HEK293T (cell line): ENCODE results near the gene C22orf31.

Source experiments
- CTCF ChIA-PET: fragments of 350-600 bp; formaldehyde crosslinking; extraction: SDS; loops from one replicate; lab custom pipeline; 2021; ENCODE audit warnings: antibody characterized with exemption, inconsistent platforms; lab: Yijun Ruan, JAX
- POLR2A ChIA-PET: fragments of 350-600 bp; formaldehyde crosslinking; extraction: SDS; loops from one replicate; lab custom pipeline; 2020; ENCODE audit warnings: antibody characterized with exemption, inconsistent platforms; lab: Yijun Ruan, JAX
- DNase-seq: peaks from one replicate; pipeline ENCODE4 v3.0.0; 2012; ENCODE audit warnings: mixed read lengths; ENCODE audit errors: extremely low spot score
- ARNT ChIP-seq: fragments of 450-650 bp; IDR thresholded peaks from 2 replicates; pipeline ENCODE4 v1.6.1; 2017; ENCODE audit warnings: mild to moderate bottlenecking
- BHLHE40 ChIP-seq: fragments of 450-650 bp; IDR thresholded peaks from 2 replicates; pipeline ENCODE4 v1.6.1; 2016; ENCODE audit warnings: mild to moderate bottlenecking, moderate library complexity, borderline replicate concordance
- CTBP1 ChIP-seq: fragments of 450-650 bp; IDR thresholded peaks from 2 replicates; pipeline ENCODE4 v1.6.1; 2016; ENCODE audit warnings: borderline replicate concordance
- ELF4 ChIP-seq: fragments of 450-650 bp; IDR thresholded peaks from 2 replicates; pipeline ENCODE4 v1.6.1; 2017; ENCODE audit warnings: antibody characterized with exemption
- FOXA1 ChIP-seq: fragments of 450-650 bp; IDR thresholded peaks from 2 replicates; pipeline ENCODE4 v1.6.1; 2016; ENCODE audit warnings: mild to moderate bottlenecking
- FOXK2 ChIP-seq: fragments of 450-650 bp; IDR thresholded peaks from 2 replicates; pipeline ENCODE4 v1.6.1; 2016; ENCODE audit warnings: mild to moderate bottlenecking
- FOXM1 ChIP-seq: fragments of 450-650 bp; IDR thresholded peaks from 2 replicates; pipeline ENCODE4 v1.6.1; 2017; ENCODE audit warnings: mild to moderate bottlenecking, borderline replicate concordance
- HDGF ChIP-seq: fragments of 450-650 bp; IDR thresholded peaks from 2 replicates; pipeline ENCODE4 v1.6.1; 2017; ENCODE audit warnings: antibody characterized with exemption, borderline replicate concordance
- L3MBTL2 ChIP-seq: fragments of 450-650 bp; conservative IDR thresholded peaks from 2 replicates; pipeline ENCODE4 v1.6.1; 2016; ENCODE audit warnings: mild to moderate bottlenecking
- LEF1 ChIP-seq: fragments of 450-650 bp; IDR thresholded peaks from 2 replicates; pipeline ENCODE4 v1.6.1; 2017; ENCODE audit warnings: mild to moderate bottlenecking, borderline replicate concordance
- NFRKB ChIP-seq: fragments of 450-650 bp; IDR thresholded peaks from 2 replicates; pipeline ENCODE4 v1.6.1; 2016; ENCODE audit warnings: mild to moderate bottlenecking, moderate library complexity
- PKNOX1 ChIP-seq: fragments of 450-650 bp; IDR thresholded peaks from 2 replicates; pipeline ENCODE4 v1.6.1; 2016
- SP1 ChIP-seq: fragments of 450-650 bp; IDR thresholded peaks from 2 replicates; pipeline ENCODE4 v1.6.1; 2017
- SUZ12 ChIP-seq: fragments of 450-650 bp; IDR thresholded peaks from 2 replicates; pipeline ENCODE4 v1.6.1; 2016; ENCODE audit warnings: mild to moderate bottlenecking
- TARDBP ChIP-seq: fragments of 450-650 bp; IDR thresholded peaks from 2 replicates; pipeline ENCODE4 v1.6.1; 2016
- ZNF384 ChIP-seq: fragments of 450-650 bp; IDR thresholded peaks from 2 replicates; pipeline ENCODE4 v1.6.1; 2016

C22orf31 gene

DNA sequence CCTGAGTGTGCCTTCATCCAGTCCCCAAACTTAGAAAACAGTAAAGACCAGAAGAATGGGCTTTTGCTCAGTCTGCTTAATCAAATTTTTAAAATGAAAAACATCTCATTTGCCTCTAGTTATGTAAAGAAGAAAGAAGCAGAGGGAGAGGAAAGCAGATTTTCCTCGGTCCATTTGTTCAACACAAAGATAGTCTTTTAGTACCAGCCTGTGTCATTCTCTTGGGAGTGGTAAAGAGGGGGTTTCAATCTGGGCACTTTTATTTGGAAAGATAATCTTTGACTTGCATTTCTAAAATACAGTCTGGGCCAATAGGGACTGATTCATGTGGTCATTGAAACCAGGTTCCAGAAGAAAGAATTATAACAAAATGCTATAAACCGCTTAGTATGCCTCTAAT is 40.7 kb upstream of the C22orf31 start:
- ChIA-PET CTCF (interaction anchor here (0.7 kb wide), 1 partner anchor 30 kb away, joined by 3 read pairs; no protein-coding TSS in a partner anchor), POLR2A (no interaction called here)
- TF ChIP-seq FOXK2 (no peak), L3MBTL2 (no peak), SUZ12 (no peak), ARNT (no peak), PKNOX1 (no peak), NFRKB (no peak), CTBP1 (no peak), FOXM1 (no peak)
- DNase-seq: no peak

- ChIA-PET POLR2A (no interaction called here), CTCF (no interaction called here)
- DNase-seq: no peak
- TF ChIP-seq NFRKB (no peak), L3MBTL2 (no peak), SUZ12 (no peak), FOXA1 (no peak), LEF1 (no peak), CTBP1 (no peak), SP1 (no peak)
Observed at GRCh38 chr22:29098296-29098695, 36.7 kb upstream of the C22orf31 start.

GRCh38 chr22:29096736-29097669 is 35.4 kb upstream of the C22orf31 start:
- CTCF ChIA-PET: interaction anchor here (0.7 to 1.0 kb wide), 2 partner anchors 12 to 57 kb away, joined by 3 to 6 read pairs; no protein-coding TSS in a partner anchor
- DNase-seq: no peak
- TF ChIP-seq PKNOX1 (peak; percentile 77), CTBP1 (peak; percentile 45; the same call in 1 of the 2 replicates), ARNT (no peak)
- POLR2A ChIA-PET: interaction anchor here (0.9 to 1.5 kb wide), 2 partner anchors 17 to 457 kb away, joined by 3 read pairs; partner anchors contain the start of gene THOC5

GRCh38 chr22:29095459-29095858 is 33.8 kb upstream of the C22orf31 start:
- DNase-seq: no peak
- ChIA-PET POLR2A (interaction anchor here (1.5 kb wide), 1 partner anchor 458 kb away, joined by 3 read pairs; the partner anchor contains the start of gene THOC5), CTCF (no interaction called here)
- TF ChIP-seq FOXA1 (no peak), NFRKB (no peak), ARNT (no peak), PKNOX1 (no peak), SUZ12 (no peak), ELF4 (no peak), CTBP1 (no peak), FOXK2 (no peak), SP1 (no peak), FOXM1 (no peak), TARDBP (no peak), LEF1 (no peak), L3MBTL2 (no peak), HDGF (no peak), ZNF384 (no peak), BHLHE40 (no peak)

DNA sequence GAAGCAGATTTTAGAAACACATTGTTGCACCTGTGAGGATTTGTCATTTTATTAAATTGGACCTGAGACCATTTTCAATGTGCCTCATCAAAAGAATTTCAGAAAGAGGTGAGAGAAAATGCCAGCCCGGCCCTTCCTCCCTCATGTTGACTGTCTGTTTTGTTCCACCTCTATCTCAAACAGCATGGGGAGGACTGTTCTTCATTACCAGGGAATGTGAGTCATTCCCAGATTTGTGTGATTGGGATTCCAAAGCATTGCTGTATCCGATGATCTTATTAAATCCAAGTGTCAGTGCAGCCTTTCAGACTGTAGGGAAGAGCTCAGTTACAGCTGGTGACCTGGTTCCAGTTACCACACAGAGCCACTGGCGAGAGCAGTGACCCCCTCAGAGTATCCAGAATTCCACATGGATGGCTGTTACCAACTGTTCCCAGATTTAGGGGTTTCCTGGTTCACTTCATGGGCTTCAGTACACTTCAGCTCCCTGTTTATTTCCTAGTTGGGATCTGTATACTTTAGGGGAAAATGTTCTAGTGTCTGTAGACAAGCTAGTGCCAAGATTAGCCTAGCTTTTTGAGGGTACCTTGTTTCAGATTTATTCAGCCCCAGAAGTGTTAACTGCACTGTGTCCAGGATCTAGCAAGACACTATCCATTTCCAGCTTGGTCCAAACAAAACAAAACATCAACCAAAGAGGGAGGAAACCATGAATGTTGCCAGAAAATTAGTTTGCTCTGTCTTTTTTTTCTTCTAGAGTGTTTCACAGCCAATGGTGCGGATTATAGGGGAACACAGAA is 32.1 kb upstream of the C22orf31 start:
- ChIA-PET POLR2A (no interaction called here), CTCF (interaction anchor here (1.2 kb wide), 1 partner anchor 61 kb away, joined by 3 read pairs; no protein-coding TSS in a partner anchor)

GRCh38 chr22:29093030-29093429 is 31.4 kb upstream of the C22orf31 start:
- no peak for DNase-seq
- POLR2A ChIA-PET: no interaction called here
- no peak for TF ChIP-seq BHLHE40
- no peak for TF ChIP-seq HDGF
- TF ChIP-seq SP1: no peak
- no peak for TF ChIP-seq FOXK2
- TF ChIP-seq ELF4: no peak
- TF ChIP-seq NFRKB: no peak
- no peak for TF ChIP-seq ARNT
- TF ChIP-seq FOXA1: no peak
- no peak for TF ChIP-seq LEF1
- TF ChIP-seq FOXM1: no peak
- TF ChIP-seq PKNOX1: no peak
- TF ChIP-seq L3MBTL2: no peak
- TF ChIP-seq CTBP1: no peak
- TF ChIP-seq SUZ12: no peak
- no peak for TF ChIP-seq ZNF384
- no peak for TF ChIP-seq TARDBP
- CTCF ChIA-PET: interaction anchor here (0.6 kb wide), 1 partner anchor 166 kb away, joined by 4 read pairs; no protein-coding TSS in a partner anchor

More for the DNA sequence above, 32.1 kb upstream of the C22orf31 start:
- TF ChIP-seq BHLHE40 (no peak), FOXM1 (no peak), TARDBP (no peak), L3MBTL2 (no peak), ELF4 (no peak)
- no peak for DNase-seq
